Neutrophil (primary cell): ENCODE results near the gene PLCD3.

Experiments used
- H3K27ac ChIP-seq: fragments of 200-600 bp; sonication (generic); 2 replicates; pipeline ENCODE4 v1.5.1; 2016; ENCODE audit warnings: mild to moderate bottlenecking, moderate library complexity
- H3K27me3 ChIP-seq: fragments of 200-600 bp; sonication (generic); 2 replicates; pipeline ENCODE4 v1.6.0; 2016; ENCODE audit warnings: mild to moderate bottlenecking
- H3K36me3 ChIP-seq: fragments of 200-600 bp; sonication (generic); 2 replicates; pipeline ENCODE4 v1.5.1; 2017
- H3K4me1 ChIP-seq, 2 experiments: fragments of 200-600 bp in 1 of 2; sonication (generic) in 1 of 2; 1 replicate in 1 of 2; 2 replicates in 1 of 2; pipeline versions ENCODE4 v1.5.1 to v1.6.1; 2013 to 2016; ENCODE audit warnings: low read depth in 1 of 2, low read length in 1 of 2, mild to moderate bottlenecking in 1 of 2, moderate library complexity in 1 of 2; ENCODE audit not compliant: control insufficient read depth in 1 of 2, insufficient read depth in 1 of 2
- H3K4me3 ChIP-seq, 2 experiments: fragments of 200-600 bp in 1 of 2; sonication (generic) in 1 of 2; 1 replicate in 1 of 2; 2 replicates in 1 of 2; pipeline ENCODE4 v1.5.1; 2013 to 2016; ENCODE audit warnings: low read depth in 1 of 2, low read length in 1 of 2, mild to moderate bottlenecking in 1 of 2, moderate library complexity in 1 of 2
- H3K9me3 ChIP-seq: fragments of 200-600 bp; sonication (generic); 2 replicates; pipeline ENCODE4 v1.5.1; 2016
- TF ChIP-seq, protein P1 (sequence below): fragments of 200-600 bp; sonication (generic); IDR thresholded peaks from 2 replicates; pipeline ENCODE4 v1.5.1; 2016; ENCODE audit warnings: antibody characterized with exemption

The PLCD3 gene

DNA sequence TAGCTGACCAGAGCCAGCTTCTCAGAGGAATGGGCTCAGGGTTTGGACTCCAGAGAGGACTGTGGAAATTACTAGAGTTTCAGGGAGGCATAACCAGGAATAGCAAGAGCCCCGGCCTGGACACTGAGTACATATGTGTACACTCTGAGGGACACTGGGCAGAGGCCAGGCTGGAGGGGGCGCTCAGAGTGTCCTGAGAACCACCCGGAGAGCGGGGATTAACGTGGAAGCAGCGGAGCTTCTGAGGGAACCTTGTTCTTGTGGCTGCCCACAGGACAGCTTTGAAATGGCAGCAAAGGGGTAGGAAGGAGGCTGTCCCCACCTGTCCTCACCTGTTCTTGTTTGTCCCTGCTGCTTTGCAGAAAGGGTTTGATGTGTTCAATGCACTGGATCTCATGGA lies 27.8 kb downstream of the PLCD3 start:
- H3K36me3 ChIP-seq = peaks cover 97% of the 10 kb centered on the region
- no peak overlapping the region for H3K27ac ChIP-seq

DNA sequence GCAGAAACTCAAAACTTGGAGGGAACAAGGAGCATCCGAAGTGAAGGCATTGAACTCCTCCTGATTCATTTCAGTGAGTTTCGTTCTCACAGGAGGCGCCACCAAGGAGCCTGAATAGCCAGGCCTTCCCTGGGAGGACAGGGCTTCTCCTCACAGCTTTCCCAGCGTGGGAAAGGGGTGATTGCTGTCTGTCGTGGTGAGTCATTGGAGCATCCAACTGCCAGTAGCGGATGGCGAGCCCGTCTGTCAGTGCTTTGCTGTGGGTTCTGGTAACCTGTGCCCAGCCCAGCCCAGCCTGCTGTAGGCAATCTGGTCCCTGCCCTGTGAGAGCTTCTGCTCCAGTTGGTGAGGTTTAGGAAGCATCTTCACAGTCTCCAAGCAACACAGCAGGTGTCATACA lies 28.3 kb downstream of the PLCD3 start:
- H3K27me3 ChIP-seq = no peaks in the 10 kb centered on the region
- no peak overlapping the region for H3K27ac ChIP-seq
- H3K36me3 ChIP-seq = peaks cover 97% of the 10 kb centered on the region
- no peaks in the 10 kb centered on the region for H3K4me1 ChIP-seq
- no peaks in the 10 kb centered on the region for H3K9me3 ChIP-seq
- TF ChIP-seq, protein P1, sequence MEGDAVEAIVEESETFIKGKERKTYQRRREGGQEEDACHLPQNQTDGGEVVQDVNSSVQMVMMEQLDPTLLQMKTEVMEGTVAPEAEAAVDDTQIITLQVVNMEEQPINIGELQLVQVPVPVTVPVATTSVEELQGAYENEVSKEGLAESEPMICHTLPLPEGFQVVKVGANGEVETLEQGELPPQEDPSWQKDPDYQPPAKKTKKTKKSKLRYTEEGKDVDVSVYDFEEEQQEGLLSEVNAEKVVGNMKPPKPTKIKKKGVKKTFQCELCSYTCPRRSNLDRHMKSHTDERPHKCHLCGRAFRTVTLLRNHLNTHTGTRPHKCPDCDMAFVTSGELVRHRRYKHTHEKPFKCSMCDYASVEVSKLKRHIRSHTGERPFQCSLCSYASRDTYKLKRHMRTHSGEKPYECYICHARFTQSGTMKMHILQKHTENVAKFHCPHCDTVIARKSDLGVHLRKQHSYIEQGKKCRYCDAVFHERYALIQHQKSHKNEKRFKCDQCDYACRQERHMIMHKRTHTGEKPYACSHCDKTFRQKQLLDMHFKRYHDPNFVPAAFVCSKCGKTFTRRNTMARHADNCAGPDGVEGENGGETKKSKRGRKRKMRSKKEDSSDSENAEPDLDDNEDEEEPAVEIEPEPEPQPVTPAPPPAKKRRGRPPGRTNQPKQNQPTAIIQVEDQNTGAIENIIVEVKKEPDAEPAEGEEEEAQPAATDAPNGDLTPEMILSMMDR = no peak
- no peak overlapping the region for H3K4me3 ChIP-seq

More for the DNA sequence above, 27.8 kb downstream of the PLCD3 start:
- H3K27me3 ChIP-seq = no peaks in the 10 kb centered on the region
- no peaks in the 10 kb centered on the region for H3K9me3 ChIP-seq
- TF ChIP-seq, protein P1 = no peak
- no peaks in the 10 kb centered on the region for H3K4me1 ChIP-seq
- H3K4me3 ChIP-seq = no peak overlapping the region

DNA sequence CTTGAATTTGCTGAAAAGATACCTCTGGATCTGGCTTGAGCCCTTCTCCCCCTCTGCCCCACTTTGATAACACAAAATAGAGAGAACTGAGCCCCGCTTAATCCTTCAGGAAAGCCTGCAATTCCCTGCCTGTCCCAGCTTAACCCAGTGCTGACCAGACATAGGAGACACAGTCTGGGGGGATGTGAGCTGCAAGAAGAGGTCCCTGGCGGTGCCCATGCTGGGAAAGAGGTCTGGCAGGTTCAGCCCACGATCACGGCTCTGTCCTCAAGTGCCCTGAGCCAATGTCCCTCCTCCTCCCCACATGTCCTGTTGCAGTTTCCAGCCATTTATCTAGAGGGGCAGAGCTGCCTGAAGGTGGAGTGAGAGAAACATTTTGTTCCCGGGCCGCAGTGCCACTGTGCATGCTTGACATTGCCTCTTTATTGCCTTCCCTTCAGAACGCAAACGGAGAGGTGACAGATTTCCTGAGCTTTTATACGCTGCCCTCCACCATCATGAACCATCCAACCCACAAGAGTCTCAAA lies 29.0 kb downstream of the PLCD3 start:
- TF ChIP-seq, protein P1 = no peak
- H3K4me1 ChIP-seq = no peaks in the 10 kb centered on the region
- H3K36me3 ChIP-seq = peaks cover 97% of the 10 kb centered on the region
- no peak overlapping the region for H3K27ac ChIP-seq
- H3K9me3 ChIP-seq = no peaks in the 10 kb centered on the region
- H3K27me3 ChIP-seq = no peaks in the 10 kb centered on the region
- no peak overlapping the region for H3K4me3 ChIP-seq

DNA sequence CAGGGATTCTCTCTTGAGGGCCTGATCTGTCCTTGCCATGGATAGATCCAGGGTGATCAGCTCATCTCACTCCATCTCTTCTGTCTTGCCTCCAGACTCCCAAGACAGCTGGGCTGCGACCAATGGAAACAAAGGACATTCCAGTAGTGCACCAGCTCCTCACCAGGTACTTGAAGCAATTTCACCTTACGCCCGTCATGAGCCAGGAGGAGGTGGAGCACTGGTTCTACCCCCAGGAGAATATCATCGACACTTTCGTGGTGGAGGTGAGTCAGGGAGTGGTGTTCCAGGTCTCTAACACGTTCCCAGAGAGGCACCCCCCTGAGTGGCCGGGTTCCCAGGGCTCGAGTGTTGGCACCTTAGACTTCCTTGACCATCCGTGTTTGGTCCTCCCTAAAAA lies 29.5 kb downstream of the PLCD3 start:
- H3K36me3 ChIP-seq = peaks cover 97% of the 10 kb centered on the region
- no peaks in the 10 kb centered on the region for H3K4me1 ChIP-seq
- TF ChIP-seq, protein P1 = no peak
- H3K27ac ChIP-seq = no peak overlapping the region
- H3K27me3 ChIP-seq = no peaks in the 10 kb centered on the region
- H3K9me3 ChIP-seq = no peaks in the 10 kb centered on the region
- no peak overlapping the region for H3K4me3 ChIP-seq

DNA sequence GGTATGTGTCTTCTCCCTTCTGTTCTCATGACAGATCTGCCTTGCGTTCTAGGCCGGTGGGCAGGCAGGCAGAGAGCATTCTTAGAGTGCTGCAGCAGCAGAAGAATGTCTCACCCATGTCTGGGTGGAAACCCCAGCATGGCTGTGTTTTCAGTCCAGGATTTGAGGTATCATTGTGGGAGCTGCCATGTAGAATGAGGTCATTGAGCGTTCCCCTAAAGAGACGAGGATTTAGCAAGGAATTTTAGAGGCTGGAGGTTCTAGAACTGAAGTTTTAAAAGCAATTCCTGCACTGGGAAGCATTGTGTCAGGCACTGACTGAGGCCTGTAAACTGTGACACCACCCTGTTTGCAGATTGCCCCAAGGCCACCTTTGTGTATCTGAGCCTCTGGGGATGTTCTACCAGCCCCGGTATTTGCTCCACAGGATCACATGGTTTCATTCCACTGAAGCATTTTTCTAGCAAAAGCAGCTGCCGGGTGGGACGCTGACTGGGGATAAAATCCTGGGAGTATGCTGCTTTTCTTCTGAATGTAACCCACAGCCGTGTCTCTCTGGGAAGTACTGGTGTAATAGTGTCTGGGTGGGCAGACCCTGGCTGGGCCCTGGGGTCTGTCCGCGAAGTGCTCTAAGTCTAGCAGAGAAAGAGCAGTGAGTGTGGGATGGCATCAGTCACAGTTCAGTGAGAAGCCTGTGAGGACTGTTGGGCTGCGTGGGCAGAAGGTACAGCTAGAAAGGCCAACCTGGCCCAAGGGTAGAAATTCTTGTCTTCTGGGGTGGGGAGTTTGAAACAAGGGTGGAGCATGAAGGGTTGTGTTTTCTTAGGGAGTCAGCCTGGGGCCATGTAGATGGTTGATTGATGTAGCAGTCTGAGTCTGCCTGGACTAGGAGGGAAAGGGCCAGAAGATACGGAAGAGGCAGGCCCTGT lies 30.2 kb downstream of the PLCD3 start:
- Histone ChIP-seq H3K4me1 (no peaks in the 10 kb centered on the region), H3K27ac (no peak overlapping the region), H3K36me3 (peaks cover 97% of the 10 kb centered on the region), H3K9me3 (no peaks in the 10 kb centered on the region), H3K27me3 (no peaks in the 10 kb centered on the region), H3K4me3 (no peak overlapping the region)
- TF ChIP-seq, protein P1 = no peak
